Measurements from ENCODE around the gene ARL5B.

The ARL5B gene

GRCh38 chr10:18718991-18719390 is 59.8 kb downstream of the ARL5B start:
- DNase-seq = no peak

- no peak for DNase-seq
Measured at GRCh38 chr10:18719811-18720210, 60.6 kb downstream of the ARL5B start.

GRCh38 chr10:18721067-18721466 is 61.8 kb downstream of the ARL5B start:
- DNase-seq = no peak

GRCh38 chr10:18723801-18724200 is 64.6 kb downstream of the ARL5B start:
- DNase-seq = no peak
